Hepatocyte (in vitro differentiated cells): ENCODE data around the gene RFTN1. TPM values are rescaled to one million over a fixed set of nuclear protein-coding genes. Genes with fewer than 3 reads are reported as not detected.

ENCODE experiments used
- DNase-seq: peaks from one replicate; pipeline ENCODE4 v3.0.0-alpha.2; 2016; ENCODE audit warnings: low spot score
- H2AFZ ChIP-seq: fragments of 200-600 bp; sonication (generic); 2 replicates; pipeline ENCODE4 v1.6.0; 2016; ENCODE audit warnings: antibody characterized with exemption, mild to moderate bottlenecking
- H3K27ac ChIP-seq: fragments of 200-600 bp; sonication (generic); 2 replicates; pipeline ENCODE4 v1.5.1; 2016; ENCODE audit warnings: mild to moderate bottlenecking
- H3K27me3 ChIP-seq: fragments of 200-600 bp; sonication (generic); 2 replicates; pipeline ENCODE4 v1.6.1; 2016
- H3K36me3 ChIP-seq: fragments of 200-600 bp; sonication (generic); replicated peaks from 2 replicates; pipeline ENCODE4 v1.5.1; 2016; ENCODE audit warnings: low read depth; ENCODE audit not compliant: insufficient read depth
- H3K4me1 ChIP-seq: fragments of 200-600 bp; sonication (generic); 2 replicates; pipeline ENCODE4 v1.5.1; 2016; ENCODE audit warnings: mild to moderate bottlenecking, moderate library complexity; ENCODE audit not compliant: insufficient read depth
- H3K4me2 ChIP-seq: fragments of 200-600 bp; sonication (generic); 2 replicates; pipeline ENCODE4 v1.6.0; 2016
- H3K4me3 ChIP-seq: fragments of 200-600 bp; sonication (generic); 2 replicates; pipeline ENCODE4 v1.5.1; 2016; ENCODE audit warnings: mild to moderate bottlenecking
- H3K79me2 ChIP-seq: fragments of 200-600 bp; sonication (generic); 2 replicates; pipeline ENCODE4 v1.6.0; 2017; ENCODE audit warnings: mild to moderate bottlenecking
- H3K9me2 ChIP-seq: fragments of 200-600 bp; sonication (generic); replicated peaks from 2 replicates; pipeline ENCODE4 v1.6.0; 2017; ENCODE audit warnings: mild to moderate bottlenecking; ENCODE audit not compliant: insufficient read depth
- H3K9me3 ChIP-seq: fragments of 200-600 bp; sonication (generic); 2 replicates; pipeline ENCODE4 v1.5.1; 2016; ENCODE audit warnings: low read depth, mild to moderate bottlenecking
- H4K20me1 ChIP-seq: fragments of 200-600 bp; sonication (generic); 2 replicates; pipeline ENCODE4 v1.6.0; 2016; ENCODE audit warnings: mild to moderate bottlenecking; ENCODE audit not compliant: insufficient read depth, poor library complexity, severe bottlenecking
- EZH2 ChIP-seq: fragments of 200-600 bp; sonication (generic); IDR thresholded peaks from 2 replicates; pipeline ENCODE4 v1.6.1; 2016; ENCODE audit warnings: antibody characterized with exemption, mild to moderate bottlenecking, borderline replicate concordance
- EZH2phosphoT487 ChIP-seq: fragments of 200-600 bp; sonication (generic); IDR thresholded peaks from one replicate; pipeline ENCODE4 v1.6.1; 2018; ENCODE audit warnings: antibody characterized with exemption, mild to moderate bottlenecking, low read depth, moderate library complexity; ENCODE audit not compliant: unreplicated experiment, severe bottlenecking
- WGBS: methylation state at CpG from one replicate; pipeline ENCODE4 v1.1.6; 2016; ENCODE audit warnings: low lambda C conversion rate; ENCODE audit errors: missing lambda C conversion rate; 5-methylcytosine and 5-hydroxymethylcytosine counted together
- polyA plus RNA-seq: library from polyadenylated mRNA; unstranded; fragments of >200 nt; fragmentation: Nextera tagmentation; extraction: Ambion mirVana; gene quantifications from 2 replicates; pipeline ENCODE4 v1.2.1, GENCODE V29; 2016
- total RNA-seq: library from RNA; depleted of rRNA; stranded (reverse); fragments of >200 nt; gene quantifications from 2 replicates; pipeline ENCODE4 v1.2.3, GENCODE V29; 2014
- TF ChIP-seq, protein P1 (sequence below): fragments of 200-600 bp; sonication (generic); IDR thresholded peaks from 2 replicates; pipeline ENCODE4 v1.5.1; 2016; ENCODE audit warnings: antibody characterized with exemption, mild to moderate bottlenecking; ENCODE audit not compliant: poor library complexity

RFTN1 gene
- total and polyA plus RNA-seq, 2 experiments from 2014 or later, result 10.0 to 14.9 TPM

DNA sequence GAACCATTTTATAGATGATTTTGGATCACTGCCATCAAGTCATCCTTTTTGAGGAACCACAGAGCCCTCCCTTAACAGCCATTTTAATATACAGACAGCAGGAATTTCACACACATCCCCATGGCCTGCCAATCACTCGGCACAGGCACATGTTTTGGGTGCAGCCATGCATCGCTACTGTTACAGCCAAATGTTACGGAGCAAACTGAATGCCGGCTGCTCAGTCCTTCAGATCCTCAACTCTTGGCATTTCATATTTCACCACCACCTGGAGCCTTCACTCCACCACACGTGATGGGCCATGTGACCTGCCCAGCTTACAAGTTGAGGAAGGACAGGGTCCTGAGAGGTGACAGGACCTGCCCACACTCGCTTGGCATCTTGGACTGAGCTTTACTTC is 157.7 kb downstream of the RFTN1 start:
- 95% methylated on average over 6 of the region's 6 CpGs for WGBS

DNA sequence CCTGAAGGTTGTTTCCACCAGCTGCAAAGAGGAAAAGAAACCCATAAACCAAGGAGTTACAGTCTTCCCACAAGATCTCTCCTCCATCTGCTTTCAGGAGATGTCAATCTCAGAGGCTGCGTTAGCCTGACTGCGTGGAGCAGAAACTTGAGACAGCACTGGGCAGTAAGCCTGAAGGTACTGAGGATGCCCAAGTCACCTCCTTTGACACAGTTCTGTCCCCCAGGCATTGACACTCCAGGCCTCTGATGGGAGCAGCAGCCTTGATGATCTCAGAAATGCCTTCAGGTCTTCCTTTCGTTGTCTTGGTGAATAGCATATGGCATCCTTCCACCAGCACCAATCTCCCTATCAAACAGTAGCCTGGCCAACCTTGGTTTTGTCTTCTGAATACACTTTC is 159.2 kb downstream of the RFTN1 start:
- no peaks in the 10 kb centered on the region for H3K36me3 ChIP-seq
- H3K79me2 ChIP-seq, result no peaks in the 10 kb centered on the region
- H3K4me2 ChIP-seq, result no peak overlapping the region
- WGBS, result 92% methylated on average over 3 of the region's 3 CpGs
- no peak for TF ChIP-seq EZH2
- TF ChIP-seq, protein P1, sequence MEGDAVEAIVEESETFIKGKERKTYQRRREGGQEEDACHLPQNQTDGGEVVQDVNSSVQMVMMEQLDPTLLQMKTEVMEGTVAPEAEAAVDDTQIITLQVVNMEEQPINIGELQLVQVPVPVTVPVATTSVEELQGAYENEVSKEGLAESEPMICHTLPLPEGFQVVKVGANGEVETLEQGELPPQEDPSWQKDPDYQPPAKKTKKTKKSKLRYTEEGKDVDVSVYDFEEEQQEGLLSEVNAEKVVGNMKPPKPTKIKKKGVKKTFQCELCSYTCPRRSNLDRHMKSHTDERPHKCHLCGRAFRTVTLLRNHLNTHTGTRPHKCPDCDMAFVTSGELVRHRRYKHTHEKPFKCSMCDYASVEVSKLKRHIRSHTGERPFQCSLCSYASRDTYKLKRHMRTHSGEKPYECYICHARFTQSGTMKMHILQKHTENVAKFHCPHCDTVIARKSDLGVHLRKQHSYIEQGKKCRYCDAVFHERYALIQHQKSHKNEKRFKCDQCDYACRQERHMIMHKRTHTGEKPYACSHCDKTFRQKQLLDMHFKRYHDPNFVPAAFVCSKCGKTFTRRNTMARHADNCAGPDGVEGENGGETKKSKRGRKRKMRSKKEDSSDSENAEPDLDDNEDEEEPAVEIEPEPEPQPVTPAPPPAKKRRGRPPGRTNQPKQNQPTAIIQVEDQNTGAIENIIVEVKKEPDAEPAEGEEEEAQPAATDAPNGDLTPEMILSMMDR, result no peak
- no peak for TF ChIP-seq EZH2phosphoT487
- no peaks in the 10 kb centered on the region for H3K27me3 ChIP-seq
- no peaks in the 10 kb centered on the region for H4K20me1 ChIP-seq
- DNase-seq, result no peak
- no peak overlapping the region for H3K27ac ChIP-seq
- H3K9me2 ChIP-seq, result no peaks in the 10 kb centered on the region
- H3K9me3 ChIP-seq, result no peaks in the 10 kb centered on the region
- H3K4me1 ChIP-seq, result peaks cover 5% of the 10 kb centered on the region
- H2AFZ ChIP-seq, result no peak overlapping the region
- H3K4me3 ChIP-seq, result no peak overlapping the region

More for the DNA sequence above, 157.7 kb downstream of the RFTN1 start:
- TF ChIP-seq, protein P1, result no peak
- TF ChIP-seq EZH2phosphoT487, result no peak
- no peak for TF ChIP-seq EZH2
- no peaks in the 10 kb centered on the region for H4K20me1 ChIP-seq
- H3K9me3 ChIP-seq, result no peaks in the 10 kb centered on the region
- H3K4me2 ChIP-seq, result no peak overlapping the region
- H3K4me3 ChIP-seq, result no peak overlapping the region
- no peaks in the 10 kb centered on the region for H3K27me3 ChIP-seq
- no peak for DNase-seq
- no peak overlapping the region for H2AFZ ChIP-seq
- H3K79me2 ChIP-seq, result no peaks in the 10 kb centered on the region
- peaks cover under 1% of the 10 kb centered on the region for H3K4me1 ChIP-seq
- no peak overlapping the region for H3K27ac ChIP-seq
- no peaks in the 10 kb centered on the region for H3K36me3 ChIP-seq
- H3K9me2 ChIP-seq, result no peaks in the 10 kb centered on the region

DNA sequence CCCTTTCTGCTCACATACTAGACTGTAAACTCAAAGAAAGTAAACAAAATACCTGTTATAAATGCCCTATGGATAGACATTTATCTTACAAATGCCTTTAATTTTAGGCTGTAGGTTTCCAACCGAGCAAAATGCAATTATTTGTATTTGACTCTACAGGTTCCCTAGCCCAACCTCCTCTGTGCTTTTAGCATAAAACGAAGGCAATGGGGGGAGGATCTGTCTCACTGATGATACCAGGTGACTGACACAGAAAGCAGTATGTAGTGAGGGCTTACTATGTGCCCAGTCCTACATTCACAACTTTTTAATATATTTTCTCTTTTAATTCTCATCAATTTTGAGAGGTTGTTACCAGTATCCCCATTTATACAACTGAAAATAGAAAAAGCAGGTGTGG is 161.1 kb downstream of the RFTN1 start:
- Histone ChIP-seq H2AFZ (no peak overlapping the region), H3K9me2 (no peaks in the 10 kb centered on the region), H3K27me3 (no peaks in the 10 kb centered on the region), H3K4me1 (peaks cover 5% of the 10 kb centered on the region), H3K4me3 (no peak overlapping the region), H3K9me3 (no peaks in the 10 kb centered on the region), H3K36me3 (no peaks in the 10 kb centered on the region), H3K27ac (no peak overlapping the region), H4K20me1 (no peaks in the 10 kb centered on the region), H3K79me2 (no peaks in the 10 kb centered on the region), H3K4me2 (no peak overlapping the region)
- TF ChIP-seq, protein P1, result no peak
- TF ChIP-seq EZH2phosphoT487 (no peak), EZH2 (no peak)
- 47% methylated on average over 2 of the region's 2 CpGs for WGBS
- DNase-seq, result no peak
